HT-29 (cell line): ENCODE results near the gene CDH8. TPM values are rescaled to one million over a fixed set of nuclear protein-coding genes. Genes with fewer than 3 reads are reported as not detected.

ENCODE experiments used
- DNase-seq: peaks from one replicate; pipeline ENCODE4 v3.0.0-alpha.2; 2015; ENCODE audit warnings: low spot score
- total RNA-seq: library from RNA; depleted of rRNA; stranded (reverse); fragments of >200 nt; shearing (Covaris generic); gene quantifications from 2 replicates; pipeline ENCODE4 v1.2.3, GENCODE V29; 2014

Gene CDH8
- total RNA-seq, 1 experiment from 2014 or later: not detected

DNA sequence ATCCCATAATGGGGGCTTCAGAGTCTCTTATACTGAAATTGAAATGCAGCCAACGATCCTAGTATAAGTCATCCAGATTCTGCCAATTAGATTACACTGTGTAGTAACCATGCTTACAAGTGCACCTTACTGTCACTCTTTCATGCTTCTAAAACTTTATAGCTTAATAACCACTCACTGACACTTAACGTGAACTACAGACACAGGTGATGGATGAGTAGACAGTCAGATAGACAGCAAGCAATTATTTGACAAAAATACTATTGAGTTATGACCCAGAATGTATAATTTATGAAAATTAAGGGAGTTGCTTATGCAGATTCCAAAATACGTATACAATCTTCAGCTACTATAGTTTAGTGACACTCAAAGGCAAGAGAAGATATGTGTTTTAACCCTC is 6.3 kb downstream of the CDH8 start:
- no peak for DNase-seq

DNA sequence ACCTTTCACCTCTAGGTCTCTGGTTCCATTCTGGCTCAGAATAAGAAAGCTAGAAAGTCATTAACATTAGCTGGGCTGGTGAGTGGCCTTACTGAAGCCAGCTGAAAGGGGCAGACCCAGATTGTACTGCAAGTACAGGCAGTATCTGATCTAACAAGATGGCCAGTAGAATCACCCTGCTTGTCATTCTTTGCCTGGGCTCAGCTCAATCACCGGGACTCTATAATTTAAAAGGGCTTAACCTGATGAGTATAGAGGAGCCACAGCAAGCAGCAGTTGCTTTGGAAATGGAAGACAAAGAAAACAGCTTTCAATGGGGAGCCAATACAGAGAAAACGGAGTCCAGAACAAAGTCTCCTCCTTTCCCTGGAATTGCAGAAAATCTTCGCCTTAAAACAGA is 13.6 kb downstream of the CDH8 start:
- no peak for DNase-seq

DNA sequence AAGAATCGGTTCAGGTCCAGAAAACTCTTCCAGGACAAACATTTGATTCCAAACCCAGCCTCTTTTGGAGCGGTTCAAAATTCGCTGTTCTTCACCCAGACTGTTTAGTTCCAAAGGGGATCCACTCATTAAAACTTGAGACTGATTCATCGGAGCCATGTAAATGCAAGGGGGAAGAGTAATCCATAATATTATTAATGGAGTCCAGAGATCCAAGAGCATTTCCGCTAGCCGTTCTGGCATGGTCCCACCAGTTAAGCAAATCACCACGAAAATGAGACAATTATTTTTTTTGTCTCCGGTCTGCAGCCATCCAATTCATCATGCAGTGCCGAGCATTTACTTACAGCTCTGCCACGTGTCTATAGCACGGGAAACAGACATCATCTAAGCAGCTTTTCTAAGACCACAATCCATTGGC is 15.1 kb downstream of the CDH8 start:
- DNase-seq: no peak

DNA sequence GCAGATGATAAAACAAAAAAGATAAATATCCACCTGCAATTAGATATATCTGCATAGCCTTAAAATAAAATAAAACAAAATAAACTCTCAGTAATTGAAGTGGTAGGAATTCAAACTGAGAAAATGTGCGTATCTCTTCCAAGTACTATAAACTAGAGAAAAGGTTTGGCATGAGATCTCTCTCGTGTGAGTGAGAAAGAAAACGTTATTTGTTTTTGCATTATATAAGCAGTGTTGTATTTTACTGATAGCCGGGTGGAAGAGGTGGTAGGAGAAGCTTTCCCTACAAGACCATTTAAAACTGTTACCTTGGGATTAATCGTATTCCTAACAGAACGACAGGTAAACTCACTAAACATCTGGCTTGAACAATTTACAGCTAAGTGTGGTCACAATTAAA is 15.6 kb downstream of the CDH8 start:
- no peak for DNase-seq

DNA sequence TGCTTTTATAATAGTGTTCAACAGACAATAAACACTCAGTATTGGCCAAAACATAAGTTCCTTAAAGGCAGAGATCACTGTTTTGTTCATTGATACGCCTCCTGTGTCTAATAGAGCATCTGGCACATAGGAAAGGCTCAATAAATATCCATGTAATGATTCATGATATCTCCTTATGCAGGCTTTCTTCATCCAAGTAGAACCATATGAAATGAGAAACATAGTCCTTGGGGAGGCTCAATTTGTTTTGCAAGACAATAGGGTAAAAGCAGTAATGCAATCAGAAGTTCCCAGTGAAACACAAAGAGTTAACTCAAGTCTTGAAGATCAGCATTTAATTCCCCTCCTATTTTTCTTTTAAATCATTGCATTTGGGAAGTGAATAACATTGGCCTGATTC is 16.4 kb downstream of the CDH8 start:
- DNase-seq: no peak

DNA sequence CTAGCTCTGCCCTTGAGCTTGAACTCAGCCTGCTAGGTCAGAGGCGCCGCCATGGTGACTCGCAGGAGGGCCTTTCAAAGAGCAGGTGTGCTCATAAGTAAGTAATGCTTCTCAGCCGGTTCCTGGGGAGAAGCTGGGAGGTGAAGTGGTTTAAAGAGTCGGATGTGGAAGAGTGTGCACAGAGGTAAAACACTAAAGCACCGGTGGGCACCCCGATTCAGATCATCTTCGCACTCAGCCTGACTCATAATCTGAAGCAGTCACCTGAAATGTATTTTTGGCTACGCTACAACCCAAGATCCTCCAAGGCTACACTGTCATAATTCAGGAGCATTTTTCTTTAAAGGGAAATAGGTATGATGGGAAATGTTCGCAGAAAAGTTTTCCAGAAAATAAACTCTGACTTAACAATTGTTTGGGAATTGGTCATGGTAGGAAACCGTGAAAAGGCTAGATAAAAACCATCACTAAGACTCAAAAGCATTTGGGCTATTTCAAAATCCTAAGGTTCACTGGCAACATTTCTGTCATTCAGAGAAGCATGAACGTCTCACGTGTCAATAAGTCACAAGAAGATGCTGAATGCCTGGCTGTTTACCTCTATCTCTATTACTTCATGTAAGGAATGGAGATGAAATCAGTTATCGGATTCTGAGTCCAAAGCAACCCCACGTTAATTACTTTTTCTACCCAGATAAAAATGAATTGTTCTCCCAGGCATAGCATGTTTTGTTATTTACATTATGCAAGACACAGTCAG is 17.8 kb downstream of the CDH8 start:
- no peak for DNase-seq

DNA sequence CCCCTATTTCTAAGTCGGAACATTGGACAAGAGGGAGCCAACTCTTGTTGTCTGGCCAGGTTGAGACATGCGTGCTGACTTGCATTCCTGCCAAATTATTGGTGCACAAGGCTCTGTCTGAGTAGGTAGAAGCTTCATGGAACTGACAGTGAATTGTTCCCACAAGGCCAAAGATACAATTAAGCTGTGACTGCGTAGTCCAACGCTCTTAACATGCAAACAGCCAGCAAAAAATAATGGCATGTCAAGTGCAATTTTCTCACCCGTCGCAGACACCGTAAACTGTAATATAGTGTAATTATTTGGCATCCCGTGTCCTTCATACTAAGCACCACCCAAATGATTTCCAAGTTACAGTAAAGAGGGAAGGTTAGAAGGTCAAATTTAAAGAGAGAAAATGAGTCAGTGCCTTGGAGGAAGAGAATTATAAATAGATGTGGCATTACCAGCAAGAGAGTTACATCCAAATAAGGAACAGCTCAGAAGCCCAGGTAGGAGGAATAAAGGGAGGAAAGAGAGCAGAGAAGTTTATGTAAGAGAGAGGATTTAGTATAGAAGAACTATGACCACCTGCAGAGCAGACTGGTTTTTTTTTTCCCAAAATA is 21.8 kb downstream of the CDH8 start:
- no peak for DNase-seq

DNA sequence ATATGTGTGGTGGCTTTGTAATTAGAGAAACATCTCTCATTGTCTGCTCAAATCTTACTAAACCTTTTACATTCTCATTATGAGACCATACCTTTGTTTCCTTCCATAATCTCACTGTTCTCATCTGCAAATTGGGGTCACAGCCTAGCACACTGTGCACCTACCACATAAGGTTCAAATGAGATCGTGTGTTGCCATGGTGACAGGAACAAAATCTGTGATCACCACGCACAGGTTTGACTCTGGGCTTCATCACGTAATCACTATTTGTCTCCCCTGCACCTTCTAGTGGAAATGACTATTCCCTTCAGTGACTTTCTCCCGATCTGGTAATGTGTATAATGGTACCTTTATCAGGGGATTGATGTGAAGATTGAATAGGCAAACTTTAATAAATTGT is 26.1 kb downstream of the CDH8 start:
- no peak for DNase-seq

DNA sequence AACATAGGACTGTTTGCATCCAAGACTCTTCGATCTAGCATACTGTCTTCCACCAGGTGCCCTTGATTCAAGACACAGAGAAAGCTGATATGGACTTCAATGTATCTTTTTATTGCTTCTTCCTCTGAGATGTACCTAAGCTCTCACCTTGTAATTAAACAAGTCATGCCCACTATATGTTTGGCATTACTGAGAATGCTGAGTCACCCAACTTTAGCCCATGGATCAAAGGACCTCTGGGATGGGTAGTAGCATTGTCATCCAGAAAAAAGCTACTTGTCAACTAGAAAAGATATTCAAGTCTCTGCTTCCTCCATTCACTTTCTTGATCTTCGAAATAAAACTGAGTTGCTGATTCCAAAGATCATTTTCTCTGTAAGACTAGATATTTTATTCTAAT is 37.8 kb downstream of the CDH8 start:
- no peak for DNase-seq

DNA sequence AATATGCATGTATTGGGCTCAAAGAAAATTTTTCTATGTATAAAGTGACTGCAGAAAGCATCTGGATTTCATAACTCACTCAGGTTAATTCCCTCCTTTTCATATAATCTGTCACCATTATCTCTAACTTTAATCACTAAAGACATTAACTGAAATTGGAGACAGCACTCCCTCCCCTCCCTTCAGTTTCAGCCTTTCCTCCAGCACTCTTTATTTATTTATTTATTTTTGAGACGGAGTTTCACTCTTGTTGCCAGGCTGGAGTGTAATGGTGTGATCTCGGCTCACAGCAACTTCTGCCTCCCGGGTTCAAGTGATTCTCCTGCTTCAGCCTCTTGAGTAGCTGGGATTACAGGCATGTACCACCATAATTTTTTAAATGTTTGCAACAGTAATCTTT is 43.1 kb downstream of the CDH8 start:
- no peak for DNase-seq

DNA sequence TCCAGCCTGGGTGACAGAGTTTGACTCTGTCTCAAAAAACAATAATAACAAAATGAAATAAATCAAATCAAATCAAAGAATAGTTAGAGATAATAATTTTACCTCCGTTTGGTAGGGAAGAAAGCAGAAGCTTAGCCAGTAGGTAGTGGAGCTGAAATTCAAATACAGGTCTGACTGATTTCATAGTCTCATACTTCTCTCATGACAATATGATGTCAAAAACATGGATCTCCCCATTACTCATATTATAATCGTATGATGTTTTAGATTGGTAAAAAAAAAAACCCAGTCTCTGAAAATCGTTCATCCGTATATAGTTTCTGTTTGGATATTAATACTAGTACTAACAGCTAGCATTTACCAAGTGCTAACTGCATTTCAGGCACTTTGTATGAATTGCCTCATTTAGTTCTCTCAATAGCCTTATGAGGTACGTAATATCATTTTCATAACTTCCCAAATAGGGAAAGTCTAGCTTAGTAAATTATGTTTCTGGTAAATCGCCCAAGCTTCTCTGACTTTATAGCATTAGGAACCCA is 48.7 kb downstream of the CDH8 start:
- no peak for DNase-seq

DNA sequence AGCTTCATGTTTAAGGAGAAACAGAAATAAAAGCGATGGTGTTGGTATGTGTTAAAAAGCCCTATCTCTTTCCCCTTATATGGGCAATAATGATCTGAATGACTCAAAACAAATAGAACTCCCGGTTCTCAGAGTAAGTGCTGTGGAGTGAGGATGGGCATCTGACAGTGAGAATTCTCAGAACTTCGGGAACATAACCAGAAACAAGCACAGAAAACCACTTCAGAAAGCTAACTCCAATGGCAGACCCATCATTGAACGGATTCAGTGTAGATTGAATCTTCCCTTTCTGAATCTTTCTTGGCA is 67.2 kb downstream of the CDH8 start:
- no peak for DNase-seq

DNA sequence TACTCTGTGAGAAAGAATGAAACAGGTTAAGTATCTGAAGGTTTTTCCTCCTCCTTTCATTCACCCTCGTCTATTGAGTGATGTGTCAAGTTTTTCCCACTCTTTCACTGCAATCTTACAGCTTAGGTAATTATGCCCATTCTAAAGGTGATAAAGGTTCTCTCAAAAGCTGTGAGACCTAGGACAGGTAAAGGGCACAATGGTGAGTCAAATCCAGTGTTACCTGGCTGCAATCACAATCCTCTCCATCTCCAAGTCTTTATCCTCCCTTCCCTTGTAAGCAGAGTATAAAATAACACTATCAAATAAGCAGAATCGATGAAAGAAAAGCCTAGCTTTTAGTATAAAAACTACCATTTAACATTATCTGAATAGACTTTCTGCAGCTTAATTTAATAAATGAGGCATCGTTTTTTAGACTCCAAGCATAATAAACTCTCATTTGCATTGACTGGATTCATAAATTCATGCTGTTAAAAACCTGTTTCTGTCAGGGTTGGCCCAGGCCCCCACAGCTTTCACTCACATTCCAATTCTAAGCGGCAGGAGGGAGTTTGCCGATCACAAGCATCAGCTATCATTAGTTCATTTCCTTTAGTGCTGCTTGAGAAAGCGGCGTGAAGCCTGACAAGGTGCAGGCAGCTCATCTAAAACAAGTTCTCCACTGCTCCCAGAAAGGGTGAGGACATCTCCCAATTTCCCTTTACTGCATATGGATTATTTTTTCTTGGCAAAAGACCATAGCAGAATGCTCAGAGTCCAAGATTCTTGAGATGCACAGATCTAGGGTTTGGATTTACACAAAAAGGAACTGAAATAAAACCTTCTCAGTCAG is 67.8 kb downstream of the CDH8 start:
- DNase-seq: no peak

DNA sequence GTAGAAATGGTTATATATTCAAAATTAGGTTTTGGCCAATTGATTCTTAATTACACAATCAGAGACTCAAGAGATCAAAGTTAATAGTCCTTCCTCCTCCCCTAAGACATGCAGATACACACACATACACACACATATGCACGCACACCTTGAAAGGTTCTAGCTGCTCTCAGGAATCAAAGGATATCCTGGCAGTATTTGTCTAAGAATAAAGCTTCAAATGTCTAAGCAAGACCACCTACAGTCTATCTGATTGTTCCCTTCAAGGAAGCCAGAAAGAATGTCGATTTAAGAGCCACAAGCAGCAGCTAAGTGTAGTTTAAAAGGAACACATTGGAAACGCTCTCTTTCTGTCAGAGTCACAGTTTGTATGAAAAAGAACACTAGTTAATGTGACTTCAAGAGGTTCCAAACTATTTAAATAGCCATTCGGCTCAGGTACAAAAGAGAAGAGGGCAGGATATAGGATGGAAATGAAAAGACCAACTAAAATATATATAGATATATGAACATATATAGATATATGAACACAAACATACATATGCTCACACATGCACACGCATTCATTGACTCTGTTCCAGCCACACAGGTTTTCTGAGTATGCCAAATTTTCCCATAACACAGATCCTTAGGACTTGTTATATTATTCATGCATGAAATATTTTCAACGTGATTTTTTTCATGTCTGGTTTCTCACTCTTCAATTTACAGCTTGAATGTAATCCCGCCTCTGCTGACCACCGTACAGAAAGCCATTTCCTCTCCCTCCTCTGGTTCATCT is 79.0 kb downstream of the CDH8 start:
- DNase-seq: no peak

DNA sequence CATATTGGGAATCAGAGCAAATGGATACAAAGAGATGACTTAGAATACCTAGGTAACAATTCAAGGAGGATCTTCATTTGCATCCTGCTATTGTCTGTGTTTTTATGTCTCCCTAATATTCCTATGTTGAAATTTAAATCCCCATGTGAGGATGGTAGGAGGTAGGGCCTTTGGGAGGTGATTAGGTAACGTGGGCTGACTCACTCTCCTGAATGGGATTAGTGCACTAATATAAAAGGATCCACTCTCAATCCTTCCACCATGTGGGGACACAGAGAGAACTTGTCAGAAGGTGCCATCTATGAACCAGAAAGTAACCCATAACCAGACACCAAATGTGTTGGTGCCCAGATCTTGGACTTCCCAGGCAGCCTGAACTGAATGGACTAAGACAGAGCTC is 83.4 kb downstream of the CDH8 start:
- DNase-seq: no peak

DNA sequence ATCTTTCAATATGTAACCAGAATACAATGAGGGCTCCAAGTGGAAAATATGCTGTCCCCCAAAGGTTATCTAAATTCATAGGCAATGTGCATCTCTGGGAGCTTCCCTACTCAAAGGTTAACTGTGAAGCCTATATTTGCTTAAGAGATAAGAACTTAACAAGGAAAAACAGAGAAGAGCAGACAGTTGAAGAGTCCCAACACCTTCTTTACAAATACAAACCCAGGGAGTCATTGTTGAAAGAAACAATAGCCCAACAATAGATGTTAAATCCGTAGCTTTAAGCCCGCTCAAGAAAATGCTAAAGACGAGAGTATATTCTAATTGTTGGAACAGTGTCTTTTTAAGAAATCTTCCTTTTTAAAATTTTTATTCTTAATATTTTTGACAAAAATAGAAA is 87.8 kb downstream of the CDH8 start:
- DNase-seq: no peak

DNA sequence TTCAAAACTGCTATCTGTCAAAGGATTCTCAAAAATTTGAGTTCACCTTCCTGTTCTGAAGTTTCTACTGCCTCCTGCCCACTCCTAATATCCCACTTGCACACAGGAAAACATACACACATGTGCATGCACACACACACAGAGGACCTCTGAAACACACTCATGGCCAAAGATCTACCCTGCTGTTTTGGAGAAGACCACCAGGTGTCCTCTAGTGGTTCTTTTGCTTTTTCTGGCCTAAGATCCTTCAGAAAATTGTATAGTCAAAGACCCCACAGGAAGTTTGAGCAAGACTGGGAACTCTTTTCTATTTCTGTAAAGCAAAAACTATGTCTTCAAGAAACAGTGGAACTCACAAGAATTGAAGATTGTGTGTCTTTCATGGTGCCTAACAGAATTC is 90.2 kb downstream of the CDH8 start:
- no peak for DNase-seq

DNA sequence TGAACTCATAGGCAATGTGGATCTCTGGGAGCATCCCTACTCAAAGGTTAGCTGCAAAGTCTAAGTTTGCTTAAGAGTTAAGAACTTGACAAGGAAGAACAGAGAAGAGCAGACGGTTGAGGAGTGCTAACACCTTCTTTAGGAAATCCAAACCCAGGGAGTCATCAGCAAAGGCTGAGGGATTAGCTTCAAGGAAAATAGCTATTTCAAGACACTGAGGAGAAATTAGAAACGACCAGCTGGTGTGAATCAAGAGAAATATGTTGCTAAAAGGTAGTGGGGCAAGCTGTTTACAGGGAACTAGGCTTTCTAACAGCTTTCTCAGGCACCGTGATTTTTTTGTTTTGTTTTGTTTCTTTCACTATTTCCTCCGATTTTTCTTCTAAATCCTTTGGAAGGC is 90.7 kb downstream of the CDH8 start:
- no peak for DNase-seq

DNA sequence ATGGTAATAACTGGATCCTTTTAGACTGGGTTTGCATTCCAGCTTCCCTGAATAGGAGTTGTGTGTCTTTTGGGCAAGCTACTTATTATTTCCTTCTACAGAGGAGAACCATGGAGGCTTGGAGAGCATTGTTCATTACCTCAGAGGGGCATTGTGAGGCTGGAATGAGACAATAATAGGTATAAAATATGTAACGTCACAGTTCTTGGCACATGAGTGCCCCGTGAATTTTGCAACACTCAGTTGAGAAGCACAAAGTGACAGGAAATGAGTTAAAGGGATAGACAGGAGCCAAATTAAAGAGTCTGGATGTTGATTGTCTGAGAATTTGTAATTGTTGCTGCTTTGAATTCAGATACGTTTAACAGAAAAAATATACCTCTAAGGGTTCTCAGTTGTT is 92.2 kb downstream of the CDH8 start:
- DNase-seq: no peak

DNA sequence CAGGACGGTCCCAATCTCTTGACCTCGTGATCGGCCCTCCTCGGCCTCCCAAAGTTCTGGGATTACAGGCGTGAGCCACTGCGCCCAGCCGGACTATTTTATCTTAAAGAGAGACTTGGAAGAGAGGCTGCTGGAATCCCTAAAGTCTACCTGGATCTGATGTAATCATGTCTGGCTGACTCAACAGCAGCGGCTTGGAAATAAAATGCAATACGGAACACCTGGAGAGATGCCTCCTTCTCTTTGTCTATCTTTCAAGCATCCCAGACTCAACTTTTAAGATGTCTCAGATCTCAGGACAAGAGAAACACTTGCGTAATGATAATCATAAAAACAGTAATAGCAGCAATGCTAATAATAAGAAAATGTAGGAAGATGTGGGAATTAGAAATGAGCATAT is 95.6 kb downstream of the CDH8 start:
- DNase-seq: no peak

DNA sequence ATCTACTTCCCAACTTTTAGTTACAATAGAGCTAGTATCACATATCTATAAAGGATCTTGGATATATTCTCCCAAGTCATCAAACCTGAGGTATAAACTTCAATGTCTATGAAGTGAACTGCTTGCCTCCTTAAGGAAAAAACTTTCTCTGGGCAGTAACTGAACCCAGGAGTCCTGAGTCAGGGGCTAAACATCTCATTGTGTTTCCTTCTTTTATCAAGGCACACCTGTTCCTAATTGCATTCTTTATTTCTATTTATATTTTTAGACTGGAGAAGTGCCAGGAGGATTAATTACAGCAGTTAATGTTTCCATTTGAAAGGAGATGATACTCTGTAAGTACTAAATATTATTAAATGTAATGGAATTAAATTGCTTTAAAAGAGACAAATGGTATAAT is 98.6 kb downstream of the CDH8 start:
- DNase-seq: no peak

DNA sequence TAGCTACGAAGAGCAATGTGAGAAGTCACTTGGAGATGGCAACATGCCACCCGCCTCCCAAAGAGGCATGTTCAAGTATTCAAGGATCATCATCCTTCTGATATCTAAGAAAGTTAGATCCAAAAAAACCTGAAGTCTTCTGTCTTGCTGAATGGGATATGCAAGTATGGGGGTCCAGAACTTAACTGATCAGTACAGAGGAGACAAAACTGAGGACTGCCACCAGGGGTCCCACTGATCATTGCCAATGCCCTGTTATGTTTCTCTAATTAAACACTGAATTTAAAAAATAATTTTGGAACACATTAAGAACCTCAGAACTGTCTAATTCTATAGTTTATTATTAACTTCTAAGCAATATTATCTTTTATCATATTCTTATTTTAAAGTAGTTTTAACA is 99.7 kb downstream of the CDH8 start:
- DNase-seq: peak; percentile 8
